HG03460 (cell line): ENCODE results near the gene CDCA7L.
A peak's percentile ranks its signal among the peaks of the same experiment; 100 is the strongest.

Experiments used
- ATAC-seq: cut with Tn5 transposase; IDR thresholded peaks from one replicate; pipeline ENCODE4 v1.9.1; 2021; ENCODE audit not compliant: unreplicated experiment

The CDCA7L gene

GRCh38 chr7:21945454-21946221, at the start of gene CDCA7L:
Gene CDCA7L, minus strand, starts transcription at chr7:21945899. Its CDS starts 95 bp downstream, at chr7:21945804.
- ATAC-seq = peak; percentile 75

GRCh38 chr7:21986096-21986495, 40.4 kb upstream of the CDCA7L start:
- no peak for ATAC-seq

- ATAC-seq = no peak
Measured at GRCh38 chr7:21984042-21984441, 38.3 kb upstream of the CDCA7L start.

GRCh38 chr7:21983056-21983455, 37.4 kb upstream of the CDCA7L start:
- ATAC-seq = no peak

- ATAC-seq = no peak
Measured at GRCh38 chr7:21981524-21981923, 35.8 kb upstream of the CDCA7L start.

GRCh38 chr7:21980926-21981500, 35.3 kb upstream of the CDCA7L start:
- no peak for ATAC-seq

GRCh38 chr7:21972397-21972784, 26.7 kb upstream of the CDCA7L start:
- ATAC-seq = no peak

GRCh38 chr7:21971780-21972396, 26.2 kb upstream of the CDCA7L start:
- ATAC-seq = no peak

- ATAC-seq = no peak
Measured at GRCh38 chr7:21969822-21970221, 24.1 kb upstream of the CDCA7L start.

GRCh38 chr7:21967598-21968003, 21.9 kb upstream of the CDCA7L start:
- no peak for ATAC-seq

- ATAC-seq = peak; percentile 75
Measured at GRCh38 chr7:21966271-21966670, 20.6 kb upstream of the CDCA7L start.

- no peak for ATAC-seq
Measured at GRCh38 chr7:21965291-21965690, 19.6 kb upstream of the CDCA7L start.

- no peak for ATAC-seq
Measured at GRCh38 chr7:21962677-21963076, 17.0 kb upstream of the CDCA7L start.

GRCh38 chr7:21960922-21961321, 15.2 kb upstream of the CDCA7L start:
- ATAC-seq = no peak

GRCh38 chr7:21959387-21959776, 13.7 kb upstream of the CDCA7L start:
- no peak for ATAC-seq

GRCh38 chr7:21953781-21954180, 8.1 kb upstream of the CDCA7L start:
- ATAC-seq = no peak

GRCh38 chr7:21948887-21949540, 3.3 kb upstream of the CDCA7L start:
- ATAC-seq = no peak

- no peak for ATAC-seq
Measured at GRCh38 chr7:21948364-21948763, 2.7 kb upstream of the CDCA7L start.

- ATAC-seq = no peak
Measured at GRCh38 chr7:21947946-21948345, 2.2 kb upstream of the CDCA7L start.

- ATAC-seq = no peak
Measured at GRCh38 chr7:21947056-21947455, 1.4 kb upstream of the CDCA7L start.

GRCh38 chr7:21946222-21946709, 567 bp upstream of the CDCA7L start:
- ATAC-seq = no peak
